ENCODE data around the gene POLD4. TPM values are rescaled to one million over a fixed set of nuclear protein-coding genes. Genes with fewer than 3 reads are reported as not detected.

POLD4 gene
- total and polyA plus RNA-seq, 5 experiments from 2014 or later = 87.7 to 110 (median 102) TPM

- peaks cover 20 to 29% (median 26%) of the 10 kb centered on the region in 4 donors for H3K4me1 Mint-ChIP-seq
- H3K4me3 Mint-ChIP-seq = no peak overlapping the region
- ATAC-seq (no peak), DNase-seq (no peak)
- H3K9me3 Mint-ChIP-seq = no peaks in the 10 kb centered on the region
- H3K27me3 Mint-ChIP-seq = peaks cover 0 to 2% (median 0%) of the 10 kb centered on the region in 5 donors
- POLR2A ChIA-PET = interaction anchor here (0.6 to 25.5 kb wide), 13 partner anchors 9 to 269 kb away, joined by 3 to 2390 read pairs (median 4); partner anchors contain the start of genes CARNS1, CLCF1, GSTP1 and POLD4
- H3K27ac Mint-ChIP-seq = peak overlapping the region in 2 of 10 donors; percentile 32 to 54
- H3K36me3 Mint-ChIP-seq = no peaks in the 10 kb centered on the region
These were observed 33.7 kb upstream of the POLD4 start for GRCh38 chr11:67387069-67387468.

- Mint-ChIP-seq H3K4me1 (peaks cover 14 to 30% (median 24%) of the 10 kb centered on the region in 4 donors), H3K36me3 (no peaks in the 10 kb centered on the region), H3K4me3 (no peak overlapping the region), H3K27ac (peak overlapping the region in 2 of 10 donors; percentile 62 to 75), H3K27me3 (peaks cover 0 to 2% (median 0%) of the 10 kb centered on the region in 5 donors), H3K9me3 (no peaks in the 10 kb centered on the region)
- DNase-seq = no peak
- ATAC-seq = no peak
- POLR2A ChIA-PET = interaction anchor here (1.0 to 25.5 kb wide), 5 partner anchors 12 to 107 kb away, joined by 3 to 2390 read pairs (median 7); partner anchors contain the start of genes CARNS1, CLCF1, POLD4 and PTPRCAP
These were observed 31.6 kb upstream of the POLD4 start for GRCh38 chr11:67384851-67385366.

- peak overlapping the region in 2 of 10 donors; percentile 57 to 66 for H3K4me3 Mint-ChIP-seq
- peak overlapping the region in 7 of 10 donors; percentile 37 to 80 (median 66) for H3K27ac Mint-ChIP-seq
- H3K36me3 Mint-ChIP-seq = no peaks in the 10 kb centered on the region
- peak; percentile 70 to 90 (median 82) for DNase-seq
- peaks cover 7 to 24% (median 13%) of the 10 kb centered on the region in 4 donors for H3K4me1 Mint-ChIP-seq
- peak; percentile 95 to 98 for ATAC-seq
- POLR2A ChIA-PET = interaction anchor here (0.6 to 24.1 kb wide), 17 partner anchors 9 to 142 kb away, joined by 3 to 493 read pairs (median 4); partner anchors contain the start of genes POLD4, PPP1CA, RAD9A and TBC1D10C
- no peaks in the 10 kb centered on the region for H3K9me3 Mint-ChIP-seq
- H3K27me3 Mint-ChIP-seq = peaks cover 0 to 2% (median 0%) of the 10 kb centered on the region in 5 donors
These were observed 29.2 kb upstream of the POLD4 start for GRCh38 chr11:67382276-67383136.

GRCh38 chr11:67381244-67381972, 28.1 kb upstream of the POLD4 start:
- Mint-ChIP-seq H3K27me3 (peaks cover 0 to 2% (median 0%) of the 10 kb centered on the region in 5 donors), H3K4me3 (peak overlapping the region in 1 of 10 donors; percentile 5), H3K4me1 (peaks cover 6 to 24% (median 12%) of the 10 kb centered on the region in 4 donors), H3K27ac (peak overlapping the region in 5 of 10 donors; percentile 5 to 61 (median 50)), H3K36me3 (no peaks in the 10 kb centered on the region), H3K9me3 (no peaks in the 10 kb centered on the region)
- ATAC-seq (no peak), DNase-seq (no peak)
- POLR2A ChIA-PET = interaction anchor here (0.6 to 24.1 kb wide), 13 partner anchors 7 to 141 kb away, joined by 3 to 493 read pairs (median 4); partner anchors contain the start of genes ANKRD13D, POLD4 and RAD9A

GRCh38 chr11:67379061-67380058, 26.0 kb upstream of the POLD4 start:
- H3K9me3 Mint-ChIP-seq = no peaks in the 10 kb centered on the region
- peaks cover 0 to 2% (median under 1%) of the 10 kb centered on the region in 5 donors for H3K27me3 Mint-ChIP-seq
- no peak for ATAC-seq
- no peak overlapping the region for H3K27ac Mint-ChIP-seq
- POLR2A ChIA-PET = interaction anchor here (0.6 to 24.1 kb wide), 5 partner anchors 21 to 91 kb away, joined by 3 to 493 read pairs (median 5); partner anchors contain the start of genes ANKRD13D and POLD4
- no peaks in the 10 kb centered on the region for H3K36me3 Mint-ChIP-seq
- peaks cover 9 to 34% (median 20%) of the 10 kb centered on the region in 4 donors for H3K4me1 Mint-ChIP-seq
- H3K4me3 Mint-ChIP-seq = no peak overlapping the region
- DNase-seq = no peak

- POLR2A ChIA-PET = interaction anchor here (0.6 to 24.1 kb wide), 5 partner anchors 9 to 66 kb away, joined by 3 to 493 read pairs (median 5); partner anchors contain the start of gene POLD4
- ATAC-seq = no peak
- Mint-ChIP-seq H3K36me3 (no peaks in the 10 kb centered on the region), H3K4me1 (peaks cover 13 to 40% (median 26%) of the 10 kb centered on the region in 4 donors), H3K4me3 (no peak overlapping the region), H3K27me3 (peaks cover 0 to 6% (median 2%) of the 10 kb centered on the region in 5 donors), H3K9me3 (no peaks in the 10 kb centered on the region), H3K27ac (peak overlapping the region in 1 of 10 donors; percentile 18)
- DNase-seq = no peak
These were observed 25.2 kb upstream of the POLD4 start for GRCh38 chr11:67378544-67378943.

- no peaks in the 10 kb centered on the region for H3K9me3 Mint-ChIP-seq
- peaks cover 13 to 36% (median 22%) of the 10 kb centered on the region in 4 donors for H3K4me1 Mint-ChIP-seq
- POLR2A ChIA-PET = interaction anchor here (0.9 to 24.1 kb wide), 6 partner anchors 10 to 115 kb away, joined by 3 to 493 read pairs (median 4); partner anchors contain the start of gene POLD4
- ATAC-seq (no peak), DNase-seq (no peak)
- no peaks in the 10 kb centered on the region for H3K36me3 Mint-ChIP-seq
- H3K27me3 Mint-ChIP-seq = peaks cover 0 to 6% (median 0%) of the 10 kb centered on the region in 5 donors
- H3K27ac Mint-ChIP-seq = peak overlapping the region in 1 of 10 donors; percentile 85
- no peak overlapping the region for H3K4me3 Mint-ChIP-seq
These were observed 23.8 kb upstream of the POLD4 start for GRCh38 chr11:67376873-67377808.

- no peaks in the 10 kb centered on the region for H3K36me3 Mint-ChIP-seq
- H3K4me1 Mint-ChIP-seq = peaks cover 20 to 37% (median 27%) of the 10 kb centered on the region in 4 donors
- peak overlapping the region in 3 of 10 donors; percentile 49 to 80 (median 55) for H3K27ac Mint-ChIP-seq
- DNase-seq (no peak), ATAC-seq (no peak)
- peaks cover 0 to 8% (median 0%) of the 10 kb centered on the region in 5 donors for H3K27me3 Mint-ChIP-seq
- H3K9me3 Mint-ChIP-seq = no peaks in the 10 kb centered on the region
- H3K4me3 Mint-ChIP-seq = peak overlapping the region in 4 of 10 donors; percentile 18 to 77 (median 42)
- POLR2A ChIA-PET = interaction anchor here (0.9 to 24.1 kb wide), 6 partner anchors 18 to 114 kb away, joined by 3 to 493 read pairs (median 4); partner anchors contain the start of gene POLD4
These were observed 22.9 kb upstream of the POLD4 start for GRCh38 chr11:67376063-67376820.

GRCh38 chr11:67375320-67376055, 22.1 kb upstream of the POLD4 start:
- Mint-ChIP-seq H3K27me3 (peaks cover 0 to 8% (median 0%) of the 10 kb centered on the region in 5 donors), H3K4me1 (peaks cover 25 to 37% (median 32%) of the 10 kb centered on the region in 4 donors), H3K27ac (peak overlapping the region in 3 of 10 donors; percentile 49 to 80 (median 55)), H3K4me3 (peak overlapping the region in 6 of 10 donors; percentile 18 to 77 (median 42)), H3K9me3 (no peaks in the 10 kb centered on the region), H3K36me3 (no peaks in the 10 kb centered on the region)
- POLR2A ChIA-PET = interaction anchor here (0.6 to 24.1 kb wide), 6 partner anchors 17 to 114 kb away, joined by 3 to 493 read pairs (median 4); partner anchors contain the start of gene POLD4
- DNase-seq (no peak), ATAC-seq (no peak)
